H9 (cell line): ENCODE results near the gene PCDHGA12. TPM values are rescaled to one million over a fixed set of nuclear protein-coding genes. Genes with fewer than 3 reads are reported as not detected.

ENCODE experiments used
- DNase-seq: peaks from one replicate; pipeline ENCODE4 v3.0.0-alpha.2; 2017
- H2AFZ ChIP-seq: one replicate; pipeline ENCODE4 v1.6.1; 2013; ENCODE audit warnings: mild to moderate bottlenecking, low read length, control low read depth, moderate library complexity
- H2AK5ac ChIP-seq: 2 replicates; pipeline ENCODE4 v1.6.1; 2013; ENCODE audit warnings: low read length, control low read depth, mixed read lengths; ENCODE audit not compliant: insufficient read length
- H2BK120ac ChIP-seq: one replicate; pipeline ENCODE4 v1.6.1; 2013; ENCODE audit warnings: low read depth, mild to moderate bottlenecking, low read length, control low read depth, inconsistent platforms; ENCODE audit not compliant: poor library complexity, severe bottlenecking
- H2BK12ac ChIP-seq: 2 replicates; pipeline ENCODE4 v1.6.1; 2013; ENCODE audit warnings: low read length, control low read depth, mixed read lengths, low read depth; ENCODE audit not compliant: insufficient read length
- H2BK15ac ChIP-seq: 2 replicates; pipeline ENCODE4 v1.6.1; 2013; ENCODE audit warnings: low read depth, low read length, control low read depth
- H2BK20ac ChIP-seq: one replicate; pipeline ENCODE4 v1.6.1; 2013; ENCODE audit warnings: low read depth, mild to moderate bottlenecking, low read length, control low read depth, inconsistent platforms; ENCODE audit not compliant: poor library complexity, severe bottlenecking
- H2BK5ac ChIP-seq: 2 replicates; pipeline ENCODE4 v1.6.1; 2013; ENCODE audit warnings: low read length, control low read depth, mixed read lengths; ENCODE audit not compliant: insufficient read length
- H3K14ac ChIP-seq: 2 replicates; pipeline ENCODE4 v1.6.1; 2013; ENCODE audit warnings: low read length, control low read depth; ENCODE audit not compliant: insufficient read depth
- H3K18ac ChIP-seq: 2 replicates; pipeline ENCODE4 v1.6.1; 2013; ENCODE audit warnings: low read depth, mild to moderate bottlenecking, mixed read lengths, low read length, control low read depth; ENCODE audit not compliant: insufficient read length
- H3K23ac ChIP-seq: 2 replicates; pipeline ENCODE4 v1.6.1; 2013; ENCODE audit warnings: low read length, control low read depth, mixed read lengths, low read depth; ENCODE audit not compliant: insufficient read length
- H3K23me2 ChIP-seq: 2 replicates; pipeline ENCODE4 v1.6.1; 2013; ENCODE audit warnings: low read depth, mild to moderate bottlenecking, mixed read lengths, low read length, control low read depth; ENCODE audit not compliant: insufficient read length, poor library complexity, severe bottlenecking
- H3K27ac ChIP-seq: 2 replicates; pipeline ENCODE4 v1.5.1; 2013; ENCODE audit warnings: low read length, control low read depth, mixed read lengths, low read depth; ENCODE audit not compliant: insufficient read length
- H3K27me3 ChIP-seq: 2 replicates; pipeline ENCODE4 v1.6.1; 2013; ENCODE audit warnings: low read length, control low read depth, inconsistent platforms; ENCODE audit not compliant: insufficient read depth
- H3K4ac ChIP-seq: 2 replicates; pipeline ENCODE4 v1.6.1; 2013; ENCODE audit warnings: low read depth, mild to moderate bottlenecking, control low read depth, inconsistent platforms, low read length, moderate library complexity
- H3K4me1 ChIP-seq: 2 replicates; pipeline ENCODE4 v1.6.1; 2013; ENCODE audit warnings: low read length, control low read depth, inconsistent platforms; ENCODE audit not compliant: insufficient read depth
- H3K4me2 ChIP-seq: 2 replicates; pipeline ENCODE4 v1.6.1; 2013; ENCODE audit warnings: low read length, control low read depth, mixed read lengths; ENCODE audit not compliant: insufficient read length, insufficient read depth
- H3K56ac ChIP-seq: 2 replicates; pipeline ENCODE4 v1.6.1; 2013; ENCODE audit warnings: low read depth, mild to moderate bottlenecking, mixed read lengths, low read length, control low read depth; ENCODE audit not compliant: insufficient read length
- H3K79me1 ChIP-seq: 2 replicates; pipeline ENCODE4 v1.6.1; 2013; ENCODE audit warnings: low read depth, mild to moderate bottlenecking, moderate library complexity, low read length, control low read depth, inconsistent platforms; ENCODE audit not compliant: insufficient read depth, poor library complexity, severe bottlenecking
- H3K79me2 ChIP-seq: 2 replicates; pipeline ENCODE4 v1.6.1; 2013; ENCODE audit warnings: low read length, control low read depth, inconsistent platforms; ENCODE audit not compliant: insufficient read depth
- H3K9ac ChIP-seq: 2 replicates; pipeline ENCODE4 v1.6.1; 2013; ENCODE audit warnings: low read length, control low read depth, mixed read lengths; ENCODE audit not compliant: insufficient read length; ENCODE audit errors: extremely low read depth
- H3K9me3 ChIP-seq: one replicate; pipeline ENCODE4 v1.6.1; 2013; ENCODE audit warnings: low read depth, low read length, inconsistent platforms; ENCODE audit not compliant: control insufficient read depth
- H3T11ph ChIP-seq: one replicate; pipeline ENCODE4 v1.6.1; 2013; ENCODE audit warnings: mild to moderate bottlenecking, low read length, control low read depth, inconsistent platforms
- H4K20me1 ChIP-seq: one replicate; pipeline ENCODE4 v1.6.1; 2013; ENCODE audit not compliant: control insufficient read depth, insufficient read length, insufficient read depth
- H4K5ac ChIP-seq: 2 replicates; pipeline ENCODE4 v1.6.1; 2013; ENCODE audit warnings: low read depth, mild to moderate bottlenecking, mixed read lengths, low read length, control low read depth; ENCODE audit not compliant: insufficient read length
- H4K8ac ChIP-seq: replicated peaks from 2 replicates; pipeline ENCODE4 v1.6.1; 2013; ENCODE audit warnings: low read length, control low read depth, mixed read lengths, low read depth; ENCODE audit not compliant: insufficient read length
- H4K91ac ChIP-seq: 2 replicates; pipeline ENCODE4 v1.6.1; 2013; ENCODE audit warnings: low read depth, mild to moderate bottlenecking, moderate library complexity, mixed read lengths, low read length, control low read depth; ENCODE audit not compliant: insufficient read length
- H3K27ac Mint-ChIP-seq, 3 experiments: 2 replicates in 2 of 3; 3 replicates in 1 of 3; pipeline ENCODE4 v1.8.0; 2020 to 2021; ENCODE audit warnings: mixed read lengths in 3 of 3, mild to moderate bottlenecking in 1 of 3, moderate library complexity in 1 of 3
- H3K27me3 Mint-ChIP-seq: 2 replicates; pipeline ENCODE4 v1.8.0; 2021; ENCODE audit warnings: low read depth, mild to moderate bottlenecking, moderate library complexity, mixed read lengths
- H3K36me3 Mint-ChIP-seq, 3 experiments: 2 replicates in 2 of 3; 3 replicates in 1 of 3; pipeline ENCODE4 v1.8.0; 2020 to 2021; ENCODE audit warnings: low read depth in 3 of 3, mixed read lengths in 3 of 3; ENCODE audit not compliant: insufficient read depth in 1 of 3
- H3K4me1 Mint-ChIP-seq, 2 experiments: 2 replicates each; pipeline ENCODE4 v1.8.0; 2020; ENCODE audit warnings: mixed read lengths in 2 of 2
- H3K4me3 Mint-ChIP-seq, 2 experiments: 2 replicates in 1 of 2; 3 replicates in 1 of 2; pipeline ENCODE4 v1.8.0; 2020 to 2021; ENCODE audit warnings: mild to moderate bottlenecking in 2 of 2, mixed read lengths in 2 of 2, moderate library complexity in 1 of 2
- H3K9me3 Mint-ChIP-seq, 2 experiments: 2 replicates in 1 of 2; 3 replicates in 1 of 2; pipeline ENCODE4 v1.8.0; 2020; ENCODE audit warnings: mild to moderate bottlenecking in 2 of 2, mixed read lengths in 2 of 2, moderate library complexity in 1 of 2
- CTCF ChIP-seq: fragments of 200-600 bp; sonication (generic); conservative IDR thresholded peaks from 3 replicates; pipeline ENCODE4 v1.8.0; 2021; ENCODE audit warnings: antibody characterized with exemption, mild to moderate bottlenecking
- whole genome bisulfite sequencing: extraction: QIAGEN DNeasy Blood & Tissue Kit; methylation state at CpG from one replicate; pipeline ENCODE4 v1.1.7; 2013; ENCODE audit warnings: missing lambda C conversion rate, low lambda C conversion rate, mixed read lengths; ENCODE audit not compliant: insufficient read length; ENCODE audit errors: extremely low coverage; 5-methylcytosine and 5-hydroxymethylcytosine counted together
- total RNA-seq: library from RNA; stranded (reverse); gene quantifications from 2 replicates; pipeline ENCODE4 v1.2.1, GENCODE V29; 2021

The PCDHGA12 gene
- total RNA-seq, 1 experiment from 2014 or later = 1.3 TPM

GRCh38 chr5:141411575-141411974, 18.7 kb upstream of the PCDHGA12 start:
- Histone ChIP-seq H2BK20ac (no peak overlapping the region), H2BK120ac (no peak overlapping the region), H3K14ac (no peak overlapping the region), H3K79me1 (no peaks in the 10 kb centered on the region), H3K18ac (no peak overlapping the region), H2BK5ac (no peak overlapping the region), H2AK5ac (no peak overlapping the region), H3K9me3 (no peaks in the 10 kb centered on the region), H2AFZ (no peak overlapping the region), H3K4me1 (no peaks in the 10 kb centered on the region), H3K23me2 (peaks cover 5% of the 10 kb centered on the region), H3K23ac (no peak overlapping the region), H3T11ph (no peak overlapping the region), H2BK12ac (no peak overlapping the region), H4K8ac (no peak overlapping the region), H3K4me2 (no peak overlapping the region), H3K27me3 (no peaks in the 10 kb centered on the region; the same call in 1 of the 2 replicates), H3K4ac (no peak overlapping the region), H4K91ac (no peak overlapping the region), H4K5ac (no peak overlapping the region), H3K9ac (no peak overlapping the region), H3K79me2 (no peaks in the 10 kb centered on the region), H4K20me1 (no peaks in the 10 kb centered on the region), H3K27ac (no peak overlapping the region), H3K56ac (no peak overlapping the region), H2BK15ac (no peak overlapping the region)
- no peak overlapping the region for H3K4me3 Mint-ChIP-seq
- no peak for TF ChIP-seq CTCF
- H3K4me1 Mint-ChIP-seq = peaks cover 14 to 21% of the 10 kb centered on the region in 2 experiments
- no peak for DNase-seq
- WGBS = no CpG with 5 or more reads among the region's 3 CpGs
- H3K27ac Mint-ChIP-seq = no peak overlapping the region
- H3K9me3 Mint-ChIP-seq = peaks cover 34 to 42% of the 10 kb centered on the region in 2 experiments
- H3K36me3 Mint-ChIP-seq = peaks cover 24 to 50% (median 34%) of the 10 kb centered on the region in 3 experiments
- peaks cover 25% of the 10 kb centered on the region for H3K27me3 Mint-ChIP-seq
